Measurements from ENCODE around the gene CPNE5.

Gene CPNE5

GRCh38 chr6:36788768-36789167, 50.5 kb downstream of the CPNE5 start:
- DNase-seq, result no peak

GRCh38 chr6:36788186-36788585, 51.1 kb downstream of the CPNE5 start:
- DNase-seq, result no peak

GRCh38 chr6:36787210-36787609, 52.0 kb downstream of the CPNE5 start:
- no peak for DNase-seq

GRCh38 chr6:36786055-36786675, 53.1 kb downstream of the CPNE5 start:
- DNase-seq, result no peak

GRCh38 chr6:36784376-36784636, 54.9 kb downstream of the CPNE5 start:
- DNase-seq, result no peak

GRCh38 chr6:36783603-36784375, 55.5 kb downstream of the CPNE5 start:
- DNase-seq, result no peak

GRCh38 chr6:36781669-36782068, 57.6 kb downstream of the CPNE5 start:
- no peak for DNase-seq

- DNase-seq, result no peak
These were observed 58.6 kb downstream of the CPNE5 start for GRCh38 chr6:36780442-36781177.

- no peak for DNase-seq
These were observed 60.0 kb downstream of the CPNE5 start for GRCh38 chr6:36779227-36779626.

- no peak for DNase-seq
These were observed 61.4 kb downstream of the CPNE5 start for GRCh38 chr6:36777801-36778200.

- no peak for DNase-seq
These were observed 63.1 kb downstream of the CPNE5 start for GRCh38 chr6:36776167-36776566.

GRCh38 chr6:36774331-36774730, 64.9 kb downstream of the CPNE5 start:
- no peak for DNase-seq

GRCh38 chr6:36772397-36772796, 66.8 kb downstream of the CPNE5 start:
- no peak for DNase-seq

GRCh38 chr6:36771145-36771544, 68.1 kb downstream of the CPNE5 start:
- no peak for DNase-seq

GRCh38 chr6:36769676-36770499, 69.4 kb downstream of the CPNE5 start:
- DNase-seq, result no peak

GRCh38 chr6:36769183-36769675, 70.0 kb downstream of the CPNE5 start:
- DNase-seq, result no peak

GRCh38 chr6:36766399-36766945, 72.8 kb downstream of the CPNE5 start:
- no peak for DNase-seq

- peak; percentile 76 for DNase-seq
These were observed 73.4 kb downstream of the CPNE5 start for GRCh38 chr6:36765594-36766398.

- no peak for DNase-seq
These were observed 74.1 kb downstream of the CPNE5 start for GRCh38 chr6:36765190-36765589.

- no peak for DNase-seq
These were observed 77.1 kb downstream of the CPNE5 start for GRCh38 chr6:36762123-36762522.

GRCh38 chr6:36760685-36761435, 78.4 kb downstream of the CPNE5 start:
- no peak for DNase-seq
